ENCODE measurements around the gene BRSK2. TPM values are rescaled to one million over a fixed set of nuclear protein-coding genes. Genes with fewer than 3 reads are reported as not detected.

The BRSK2 gene
- total RNA-seq, 1 donor from 2014 or later = 3.3 TPM

Other genes starting within 250 kb of the BRSK2 start
- gene MUC5AC, start 232.0 kb upstream of the BRSK2 start, total RNA-seq = 18.6 TPM
- gene MUC5B, start 166.9 kb upstream of the BRSK2 start, total RNA-seq = 8,095 TPM
- gene TOLLIP, start 80.3 kb upstream of the BRSK2 start, total RNA-seq = 139 TPM
- 73.4 TPM for gene MOB2, start 96.8 kb downstream of the BRSK2 start, total RNA-seq
- 35.6 TPM for gene DUSP8, start 182.3 kb downstream of the BRSK2 start, total RNA-seq
- not detected for gene KRTAP5-1, start 195.3 kb downstream of the BRSK2 start, total RNA-seq
- gene KRTAP5-2, start 208.4 kb downstream of the BRSK2 start, total RNA-seq = 0.26 TPM
- not detected for gene KRTAP5-3, start 218.5 kb downstream of the BRSK2 start, total RNA-seq
- gene KRTAP5-4, start 232.2 kb downstream of the BRSK2 start, total RNA-seq = not detected
- 1.6 TPM for gene KRTAP5-5, start 239.8 kb downstream of the BRSK2 start, total RNA-seq

All from mucosa of gallbladder (tissue), 1 donor.